H1 (cell line): Measurements from ENCODE around the gene TOR1AIP1. TPM values are rescaled to one million over a fixed set of nuclear protein-coding genes. Genes with fewer than 3 reads are reported as not detected.

ENCODE experiments used
- BRCA1 ChIP-seq: IDR thresholded peaks from 2 replicates; pipeline ENCODE4 v1.6.1; 2012; ENCODE audit warnings: low read depth, low read length, improper control_type of control experiment
- CHD2 ChIP-seq: IDR thresholded peaks from 2 replicates; pipeline ENCODE4 v1.6.1; 2012; ENCODE audit warnings: low read length, improper control_type of control experiment
- EP300 ChIP-seq, 2 experiments: IDR thresholded peaks; 1 replicate in 1 of 2; 2 replicates in 1 of 2; pipeline ENCODE4 v1.6.1; 2011 to 2012; ENCODE audit warnings: low read depth in 2 of 2, low read length in 2 of 2, mild to moderate bottlenecking in 2 of 2, borderline replicate concordance in 1 of 2, inconsistent platforms in 1 of 2, moderate library complexity in 1 of 2
- HDAC2 ChIP-seq, 2 experiments: fragments of 300-600 bp in 1 of 2; sonication (generic) in 1 of 2; IDR thresholded peaks; 2 replicates each; pipeline ENCODE4 v1.6.1; 2011 to 2012; ENCODE audit warnings: low read depth in 2 of 2, low read length in 2 of 2, mild to moderate bottlenecking in 2 of 2, moderate library complexity in 2 of 2, borderline replicate concordance in 1 of 2, inconsistent platforms in 1 of 2
- KDM4A ChIP-seq: IDR thresholded peaks from one replicate; pipeline ENCODE4 v1.7.1; 2012; ENCODE audit warnings: low read depth, mild to moderate bottlenecking, moderate library complexity, low read length, inconsistent platforms; ENCODE audit not compliant: severe bottlenecking
- KDM5A ChIP-seq: fragments of 200-600 bp; IDR thresholded peaks from 2 replicates; pipeline ENCODE4 v1.7.1; 2012; ENCODE audit warnings: mild to moderate bottlenecking, low read length, inconsistent platforms, mixed read lengths
- NANOG ChIP-seq: IDR thresholded peaks from 2 replicates; pipeline ENCODE4 v1.6.1; 2011; ENCODE audit warnings: low read length, low read depth, mild to moderate bottlenecking, inconsistent platforms; ENCODE audit not compliant: insufficient read depth, poor library complexity, severe bottlenecking
- NRF1 ChIP-seq: IDR thresholded peaks from 2 replicates; pipeline ENCODE4 v1.6.1; 2011; ENCODE audit warnings: mild to moderate bottlenecking, low read depth, low read length, improper control_type of control experiment
- RBBP5 ChIP-seq: IDR thresholded peaks from 2 replicates; pipeline ENCODE4 v1.7.1; 2012; ENCODE audit warnings: low read depth, mild to moderate bottlenecking, inconsistent platforms, low read length, moderate library complexity, borderline replicate concordance
- SIN3A ChIP-seq, 2 experiments: IDR thresholded peaks in 1 of 2; conservative IDR thresholded peaks in 1 of 2; 2 replicates each; pipeline ENCODE4 v1.6.1; 2011 to 2012; ENCODE audit warnings: low read length in 2 of 2, improper control_type of control experiment in 1 of 2, low read depth in 1 of 2, mild to moderate bottlenecking in 1 of 2
- SP4 ChIP-seq: IDR thresholded peaks from 2 replicates; pipeline ENCODE4 v1.6.1; 2012; ENCODE audit warnings: low read length, inconsistent platforms
- TAF1 ChIP-seq: IDR thresholded peaks from 2 replicates; pipeline ENCODE4 v1.6.1; 2011; ENCODE audit warnings: mild to moderate bottlenecking, low read depth, low read length
- TAF7 ChIP-seq: optimal IDR thresholded peaks from 2 replicates; pipeline ENCODE3; 2011; ENCODE audit warnings: low read depth, mild to moderate bottlenecking, inconsistent platforms, low read length, moderate library complexity, borderline replicate concordance
- TCF12 ChIP-seq: IDR thresholded peaks from 2 replicates; pipeline ENCODE4 v1.6.1; 2011; ENCODE audit warnings: low read depth, mild to moderate bottlenecking, low read length
- TEAD4 ChIP-seq: IDR thresholded peaks from 2 replicates; pipeline ENCODE4 v1.6.1; 2012; ENCODE audit warnings: low read depth, low read length, inconsistent platforms, mixed read lengths
- polyA plus RNA-seq, 7 experiments: library from polyadenylated mRNA; depleted of rRNA in 3 of 7; stranded (reverse) in 5 of 7; unstranded in 2 of 7; fragments of >200 nt in 5 of 7; fragments of 200-250 nt in 2 of 7; gene quantifications; 1 replicate in 5 of 7; 2 replicates in 1 of 7; 4 replicates in 1 of 7; pipeline versions ENCODE4 v1.2.1 to v1.2.3, GENCODE V29; 2011 to 2013; ENCODE audit warnings: missing spikeins in 2 of 7, mixed read lengths in 2 of 7
- total RNA-seq: library from RNA; stranded (reverse); fragmentation: NEBNext Ultra II Directional; extraction: Animal tissue kit (Norgen Biotek cat#: 25700); gene quantifications from 2 replicates; pipeline ENCODE4 v1.2.1, GENCODE V29; 2021
- TF ChIP-seq, protein P1 (sequence below): IDR thresholded peaks from 2 replicates; pipeline ENCODE4 v1.6.1; 2011; ENCODE audit warnings: low read length, improper control_type of control experiment

The TOR1AIP1 gene
- total and polyA plus RNA-seq, 2 of the 8 experiments (the other 6 are each of a cell fraction or from before 2014, with no cell fraction given) = 5.7 to 22.8 TPM

DNA sequence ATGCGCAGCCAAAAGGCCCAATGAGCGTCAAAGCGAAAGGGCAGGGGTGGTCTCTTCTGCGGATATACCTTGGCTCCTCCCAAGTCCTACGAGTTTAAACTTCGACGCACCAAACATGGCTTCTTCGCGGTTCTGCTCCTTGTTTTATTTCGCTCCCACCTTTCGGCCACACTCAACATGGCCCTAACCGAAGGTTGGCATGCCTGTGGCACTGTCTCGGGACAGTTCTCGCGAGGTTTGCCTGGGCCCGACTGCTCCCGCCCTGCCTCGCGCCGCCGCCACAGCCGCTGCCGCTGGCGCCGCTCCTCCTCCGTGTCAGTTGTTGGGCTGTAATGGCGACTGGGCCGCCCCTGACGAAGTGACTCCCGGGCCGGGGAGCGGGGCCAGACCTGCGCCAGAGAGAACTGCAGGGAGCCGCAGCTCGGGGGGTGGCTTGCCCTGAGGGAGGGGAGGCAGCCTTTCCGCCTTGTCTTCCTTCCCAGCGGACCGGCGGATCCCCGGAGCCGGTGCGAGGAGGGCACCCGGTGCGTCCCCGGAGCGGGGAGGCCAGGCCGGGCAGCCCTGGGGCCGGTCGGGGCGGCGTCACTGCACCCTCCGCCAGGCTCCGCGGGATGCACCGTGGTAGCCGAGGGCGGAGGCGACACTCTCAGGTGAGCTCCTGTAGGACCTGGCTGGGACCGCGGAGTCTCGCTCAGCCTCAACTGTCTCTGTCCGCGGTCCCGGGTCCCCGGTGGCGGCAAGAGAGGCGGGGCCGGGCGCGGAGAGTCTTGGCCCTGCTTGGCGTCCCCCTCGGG is 72.6 kb downstream of the TOR1AIP1 start, which contains the start of gene CEP350 (continued):
- TF ChIP-seq TAF1 = peak; percentile 93
- TF ChIP-seq SIN3A (conservative IDR thresholded peaks at IDR 0.05 in 1 of 2, IDR thresholded peaks at IDR 0.05 in 1 of 2; ENCODE audit: low read depth in 1 of 2, low read length in 2 of 2) = peak in 1 of 2 experiments; percentile 61; a peak in 1 of 4 replicates
- peak; percentile 88 for TF ChIP-seq TAF7
- TF ChIP-seq NRF1 = no peak
- 0 out of 2 replicates have a peak, but pooled peaks have one; percentile 10 for TF ChIP-seq KDM5A
- peak; percentile 74 for TF ChIP-seq KDM4A
- peak; percentile 56; the same call in 1 of the 2 replicates for TF ChIP-seq SP4
- TF ChIP-seq, protein P1, sequence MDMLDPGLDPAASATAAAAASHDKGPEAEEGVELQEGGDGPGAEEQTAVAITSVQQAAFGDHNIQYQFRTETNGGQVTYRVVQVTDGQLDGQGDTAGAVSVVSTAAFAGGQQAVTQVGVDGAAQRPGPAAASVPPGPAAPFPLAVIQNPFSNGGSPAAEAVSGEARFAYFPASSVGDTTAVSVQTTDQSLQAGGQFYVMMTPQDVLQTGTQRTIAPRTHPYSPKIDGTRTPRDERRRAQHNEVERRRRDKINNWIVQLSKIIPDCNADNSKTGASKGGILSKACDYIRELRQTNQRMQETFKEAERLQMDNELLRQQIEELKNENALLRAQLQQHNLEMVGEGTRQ = no peak
- TF ChIP-seq TCF12 = no peak
- no peak for TF ChIP-seq NANOG
- TF ChIP-seq HDAC2 (IDR thresholded peaks at IDR 0.05; ENCODE audit: borderline replicate concordance in 1 of 2, low read depth in 2 of 2, low read length in 2 of 2) = peak; percentile 2 to 64; a peak in 2 of 4 replicates
- TF ChIP-seq BRCA1 = peak; percentile 93
- peak; percentile 70 for TF ChIP-seq TEAD4
- TF ChIP-seq EP300 (IDR thresholded peaks at IDR 0.05; ENCODE audit: borderline replicate concordance in 1 of 2, low read depth in 2 of 2, low read length in 2 of 2) = peak in 1 of 2 experiments; percentile 37; a peak in 1 of 3 replicates
- peak; percentile 98 for TF ChIP-seq CHD2
- peak; percentile 98 for TF ChIP-seq RBBP5
